DOHH2 (cell line): ENCODE results near the gene COX6B2.

Experiments used
- EZH2phosphoT487 ChIP-seq: fragments of 200-600 bp; sonication (generic); IDR thresholded peaks from 2 replicates; pipeline ENCODE4 v1.6.1; 2017; ENCODE audit warnings: borderline replicate concordance, mild to moderate bottlenecking, antibody characterized with exemption, low read length, moderate library complexity, mixed read lengths
- TF ChIP-seq, protein P1 (sequence below): fragments of 200-600 bp; sonication (generic); IDR thresholded peaks from one replicate; pipeline ENCODE4 v1.5.1; 2014; ENCODE audit warnings: antibody characterized with exemption, mild to moderate bottlenecking, low read depth, low read length; ENCODE audit not compliant: poor library complexity, severe bottlenecking

DNA sequence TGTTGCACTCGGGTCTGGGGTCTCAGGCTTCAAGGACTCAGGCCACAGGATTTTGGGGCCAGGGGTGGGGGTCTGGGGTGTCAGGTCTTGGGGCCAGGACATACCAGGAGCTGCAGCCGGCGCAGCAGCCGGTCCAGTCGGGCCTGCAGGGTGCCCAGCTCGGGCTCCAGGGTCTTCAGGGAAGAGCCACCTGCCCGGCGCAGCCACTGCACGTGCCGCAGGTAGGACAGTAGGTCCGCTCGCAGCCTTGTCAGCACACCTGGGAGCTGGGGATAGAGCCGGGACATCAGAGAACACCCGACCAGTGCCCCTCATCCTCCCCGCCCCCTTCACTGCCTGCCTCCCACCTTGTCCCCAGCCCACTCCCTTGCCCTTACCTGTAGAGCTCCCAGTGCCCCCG is 13.6 kb upstream of the COX6B2 start:
- TF ChIP-seq, protein P1, sequence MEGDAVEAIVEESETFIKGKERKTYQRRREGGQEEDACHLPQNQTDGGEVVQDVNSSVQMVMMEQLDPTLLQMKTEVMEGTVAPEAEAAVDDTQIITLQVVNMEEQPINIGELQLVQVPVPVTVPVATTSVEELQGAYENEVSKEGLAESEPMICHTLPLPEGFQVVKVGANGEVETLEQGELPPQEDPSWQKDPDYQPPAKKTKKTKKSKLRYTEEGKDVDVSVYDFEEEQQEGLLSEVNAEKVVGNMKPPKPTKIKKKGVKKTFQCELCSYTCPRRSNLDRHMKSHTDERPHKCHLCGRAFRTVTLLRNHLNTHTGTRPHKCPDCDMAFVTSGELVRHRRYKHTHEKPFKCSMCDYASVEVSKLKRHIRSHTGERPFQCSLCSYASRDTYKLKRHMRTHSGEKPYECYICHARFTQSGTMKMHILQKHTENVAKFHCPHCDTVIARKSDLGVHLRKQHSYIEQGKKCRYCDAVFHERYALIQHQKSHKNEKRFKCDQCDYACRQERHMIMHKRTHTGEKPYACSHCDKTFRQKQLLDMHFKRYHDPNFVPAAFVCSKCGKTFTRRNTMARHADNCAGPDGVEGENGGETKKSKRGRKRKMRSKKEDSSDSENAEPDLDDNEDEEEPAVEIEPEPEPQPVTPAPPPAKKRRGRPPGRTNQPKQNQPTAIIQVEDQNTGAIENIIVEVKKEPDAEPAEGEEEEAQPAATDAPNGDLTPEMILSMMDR, result no peak
- no peak for TF ChIP-seq EZH2phosphoT487
